Hepatocyte (in vitro differentiated cells): ENCODE data around the gene ELFN1.

ENCODE experiments used
- CTCF ChIP-seq: fragments of 200-600 bp; sonication (generic); IDR thresholded peaks from 2 replicates; pipeline ENCODE4 v1.5.1; 2016; ENCODE audit warnings: antibody characterized with exemption, mild to moderate bottlenecking; ENCODE audit not compliant: poor library complexity
- EZH2 ChIP-seq: fragments of 200-600 bp; sonication (generic); IDR thresholded peaks from 2 replicates; pipeline ENCODE4 v1.6.1; 2016; ENCODE audit warnings: antibody characterized with exemption, mild to moderate bottlenecking, borderline replicate concordance

- TF ChIP-seq EZH2 (no peak), CTCF (no peak)
Measured at GRCh38 chr7:1663857-1664651, 6.0 kb upstream of the ELFN1 start.
